HG03097 (cell line): Measurements from ENCODE around the gene TMEM144.

Source experiments
- ATAC-seq: cut with Tn5 transposase; IDR thresholded peaks from one replicate; pipeline ENCODE4 v1.9.1; 2021; ENCODE audit not compliant: unreplicated experiment, low FRiP score

Gene TMEM144

DNA sequence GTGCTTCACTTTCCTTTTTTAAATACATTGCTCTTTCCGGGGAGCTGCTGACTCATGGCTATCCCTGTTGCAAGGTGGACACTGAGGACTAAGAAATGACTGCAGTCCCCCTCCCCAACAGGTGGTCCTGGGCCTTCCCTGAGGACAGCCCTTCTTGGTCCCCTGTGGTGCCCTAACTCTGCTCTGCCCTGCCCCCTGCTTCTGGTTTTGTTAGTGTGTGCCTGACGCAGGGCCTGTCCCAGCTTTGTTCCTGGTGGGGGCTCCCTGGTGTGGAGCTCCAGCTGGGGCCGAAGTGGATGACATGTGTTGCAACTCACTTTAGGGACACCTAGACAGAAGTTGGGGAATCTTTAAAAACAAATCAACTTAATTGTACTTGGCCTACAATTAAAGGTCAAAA is 81.9 kb downstream of the TMEM144 start:
- ATAC-seq, result no peak

DNA sequence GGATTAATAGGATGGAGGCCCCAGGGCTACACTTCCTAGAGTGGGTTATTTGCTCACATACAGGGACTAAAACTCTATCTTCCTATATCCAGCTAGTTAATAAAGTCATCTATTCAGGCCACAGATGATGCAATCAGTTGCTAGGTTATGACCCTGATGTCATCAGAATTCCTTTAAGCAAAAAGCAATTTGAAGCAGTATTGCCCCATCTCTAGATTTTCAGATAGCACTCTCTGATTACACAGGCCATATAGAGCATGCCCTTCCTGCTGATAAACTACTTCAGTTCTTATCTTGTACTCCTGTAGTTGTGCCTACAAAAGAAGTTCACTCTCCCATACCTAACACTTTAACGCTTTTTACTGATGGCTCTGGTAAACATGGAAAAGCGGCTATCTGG is 84.8 kb downstream of the TMEM144 start:
- ATAC-seq, result no peak

DNA sequence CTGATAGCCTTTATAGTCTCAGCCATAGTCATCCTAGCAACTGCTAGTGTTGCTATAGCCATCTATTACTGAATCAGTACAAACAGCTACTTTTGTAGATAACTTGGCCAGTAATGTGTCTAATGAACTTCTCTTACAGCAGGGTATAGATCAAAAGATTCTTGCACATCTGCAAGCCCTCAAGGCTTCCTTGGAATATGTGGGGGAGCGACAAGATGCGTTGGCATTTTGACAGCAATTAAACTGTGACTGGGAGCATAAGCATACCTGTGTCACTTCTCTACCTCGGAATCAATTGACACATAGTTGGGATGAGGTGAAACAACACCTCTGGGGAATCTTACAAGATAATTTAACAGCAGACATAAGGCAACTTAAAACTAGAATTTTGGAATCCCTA is 87.6 kb downstream of the TMEM144 start:
- no peak for ATAC-seq

DNA sequence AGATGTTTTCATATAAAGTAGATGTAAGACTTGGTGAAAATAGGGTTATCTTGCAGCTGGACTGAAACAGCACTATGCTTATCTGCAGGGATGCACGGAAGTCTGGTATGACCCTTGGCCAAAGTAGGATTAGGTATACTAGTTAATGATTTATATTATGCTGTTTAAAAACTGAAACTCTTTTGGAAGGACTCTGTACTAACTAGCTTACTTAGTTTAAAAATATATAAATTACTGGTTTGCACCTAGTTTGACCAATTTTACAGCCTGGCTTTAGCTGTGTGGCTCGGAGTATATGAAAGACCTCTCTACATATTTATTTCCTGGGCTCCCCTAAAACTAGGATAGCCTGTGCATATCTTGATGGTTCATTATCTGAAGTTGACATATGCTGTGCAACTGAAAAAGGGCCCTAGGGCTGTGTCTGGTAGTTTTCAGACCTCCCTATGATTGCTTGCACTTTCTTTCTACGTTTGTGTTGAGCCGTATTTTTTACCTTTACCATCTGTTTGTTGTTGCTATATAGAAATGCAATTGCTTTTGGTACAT is 89.2 kb downstream of the TMEM144 start:
- no peak for ATAC-seq

DNA sequence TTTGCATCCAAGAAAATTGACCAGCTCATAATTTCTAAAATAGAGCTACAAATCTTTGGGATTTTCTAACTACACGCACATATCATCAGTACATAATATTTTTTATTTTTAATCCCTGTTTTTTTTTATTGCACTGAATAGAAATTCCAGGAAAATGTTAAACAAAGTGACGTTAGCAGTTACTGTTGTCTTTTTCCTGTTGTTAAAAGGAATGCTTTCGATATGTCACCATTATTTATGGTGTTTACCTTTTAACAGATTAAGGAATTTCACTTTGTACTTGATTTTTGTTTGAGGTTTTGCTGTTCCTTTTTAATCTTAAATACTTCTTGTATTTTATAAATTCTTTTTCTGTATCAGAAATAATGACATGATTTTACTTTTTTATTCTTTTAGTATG is 89.7 kb downstream of the TMEM144 start:
- no peak for ATAC-seq

DNA sequence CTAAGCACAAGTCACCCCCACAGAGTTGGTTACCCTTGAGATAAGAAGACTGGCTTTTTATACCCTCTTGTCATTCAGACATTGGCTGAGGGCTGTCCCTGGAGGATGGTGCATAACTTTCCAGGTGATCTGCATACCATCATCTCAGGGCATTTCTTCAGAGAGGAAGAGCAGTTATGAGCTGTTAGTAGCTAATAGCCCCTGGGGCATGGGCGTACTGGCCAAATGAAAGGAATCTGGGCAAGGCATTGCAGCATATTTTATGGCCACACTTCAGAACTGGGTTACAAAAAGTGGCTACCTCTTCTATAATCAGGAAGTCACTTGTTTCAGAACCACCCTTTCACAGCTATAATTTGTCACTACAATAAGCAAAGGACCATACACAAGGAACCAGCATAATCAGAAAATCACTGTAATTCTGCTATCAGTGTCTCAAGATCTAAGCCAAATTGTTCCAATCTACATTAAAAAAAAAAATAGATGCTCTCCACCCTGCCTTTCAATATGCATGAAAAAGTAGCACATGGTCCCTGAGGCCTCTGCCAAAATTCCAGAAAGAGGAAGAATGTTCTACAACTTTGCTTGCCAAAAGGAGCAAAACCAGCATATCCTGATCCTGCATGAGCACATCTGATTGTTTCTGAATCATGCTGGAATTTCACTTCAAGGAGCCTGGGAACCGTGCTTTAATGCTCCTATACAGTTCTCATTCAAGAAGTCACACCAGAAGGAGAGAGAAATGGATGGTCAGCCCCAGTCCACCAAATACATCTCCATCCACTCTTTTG is 92.0 kb downstream of the TMEM144 start:
- no peak for ATAC-seq

DNA sequence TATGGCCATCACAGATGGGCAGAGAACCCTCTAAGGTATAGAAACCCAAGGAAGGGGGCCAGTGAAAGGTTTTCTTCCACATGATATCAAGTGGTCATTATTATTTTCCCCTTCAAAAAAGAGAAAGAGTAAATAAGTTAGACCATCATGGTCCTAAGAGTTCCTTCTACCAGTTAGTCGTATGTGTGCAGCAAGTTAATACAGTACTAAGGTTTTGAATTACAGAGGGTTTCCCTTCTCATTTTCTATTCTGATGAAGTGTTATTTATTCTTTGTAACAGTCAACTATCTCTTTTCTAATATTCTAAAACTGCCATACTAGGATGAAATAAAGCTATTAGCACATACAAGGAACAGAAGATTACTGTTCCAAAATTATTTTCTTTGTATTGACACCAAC is 94.4 kb downstream of the TMEM144 start:
- ATAC-seq, result no peak
